B cell (primary cell): ENCODE results near the gene IL10. TPM values are rescaled to one million over a fixed set of nuclear protein-coding genes. Genes with fewer than 3 reads are reported as not detected.

Source experiments
- ATAC-seq: fragments of 200-7000 bp; cut with Tn5 transposase; one replicate; pipeline ENCODE4 v1.10.0; 2021; ENCODE audit warnings: low read depth, mild to moderate bottlenecking, moderate number of reproducible peaks, moderate library complexity
- CTCF ChIA-PET: fragments of 350-600 bp; sonication (Branson Sonifier 250); formaldehyde crosslinking; loops from one replicate; lab custom pipeline; 2021; ENCODE audit warnings: antibody characterized with exemption, inconsistent platforms; lab: Charles Lee
- POLR2A ChIA-PET: fragments of 350-600 bp; sonication (Branson Sonifier 250); formaldehyde crosslinking; loops from one replicate; lab custom pipeline; 2021; ENCODE audit warnings: antibody characterized with exemption; lab: Charles Lee
- DNase-seq: peaks from one replicate; pipeline ENCODE4 v3.0.0; 2013
- H2AFZ ChIP-seq: 2 replicates; pipeline ENCODE4 v1.6.1; 2012; ENCODE audit warnings: mild to moderate bottlenecking, low read depth, low read length; ENCODE audit not compliant: insufficient read depth, poor library complexity, severe bottlenecking
- H3K27ac ChIP-seq, 2 donors: 1 replicate in 1 of 2; 2 replicates in 1 of 2; pipeline ENCODE4 v1.5.1; 2012 to 2013; ENCODE audit warnings: low read length in 2 of 2, mild to moderate bottlenecking in 2 of 2, moderate library complexity in 1 of 2
- H3K27me3 ChIP-seq, 4 experiments: fragments of 200-600 bp in 1 of 4; sonication (generic) in 1 of 4; replicated peaks in 1 of 4; 1 replicate in 2 of 4; 2 replicates in 2 of 4; pipeline versions ENCODE4 v1.6.1 to v1.7.0; 2013 to 2016; ENCODE audit warnings: low read length in 3 of 4, mild to moderate bottlenecking in 2 of 4, mixed read lengths in 1 of 4, moderate library complexity in 1 of 4; ENCODE audit not compliant: insufficient read depth in 4 of 4, control insufficient read depth in 3 of 4; ENCODE audit errors: control extremely low read depth in 1 of 4
- H3K36me3 ChIP-seq, 2 experiments: replicated peaks in 1 of 2; 1 replicate in 1 of 2; 2 replicates in 1 of 2; pipeline versions ENCODE4 v1.6.1 to v1.7.1; 2013; ENCODE audit warnings: low read length in 1 of 2; ENCODE audit not compliant: insufficient read depth in 2 of 2, control insufficient read depth in 1 of 2; ENCODE audit errors: control extremely low read depth in 1 of 2, extremely low read depth in 1 of 2
- H3K4me1 ChIP-seq, 2 donors: fragments of 200-600 bp in 1 of 2; sonication (generic) in 1 of 2; 1 replicate in 1 of 2; 2 replicates in 1 of 2; pipeline versions ENCODE4 v1.5.1 to v1.6.1; 2013 to 2017; ENCODE audit warnings: low read length in 2 of 2; ENCODE audit not compliant: control insufficient read depth in 2 of 2, insufficient read depth in 2 of 2
- H3K4me2 ChIP-seq: replicated peaks from 2 replicates; pipeline ENCODE3; 2012; ENCODE audit warnings: mild to moderate bottlenecking, low read depth, low read length; ENCODE audit not compliant: poor library complexity, severe bottlenecking
- H3K4me3 ChIP-seq, 5 experiments: fragments of 200-600 bp in 1 of 5; sonication (generic) in 1 of 5; 1 replicate in 3 of 5; 2 replicates in 2 of 5; pipeline versions ENCODE4 v1.5.1 to v1.7.0; 2011 to 2016; ENCODE audit warnings: low read length in 4 of 5, mild to moderate bottlenecking in 4 of 5, low read depth in 2 of 5, control low read depth in 1 of 5, moderate library complexity in 1 of 5; ENCODE audit not compliant: insufficient read depth in 1 of 5; ENCODE audit errors: control extremely low read depth in 1 of 5, extremely low read depth in 1 of 5
- H3K79me2 ChIP-seq: fragments of 200-600 bp; sonication (generic); one replicate; pipeline ENCODE4 v1.6.0; 2016; ENCODE audit warnings: low read length; ENCODE audit not compliant: control insufficient read depth, insufficient read depth
- H3K9ac ChIP-seq: fragments of 200-600 bp; sonication (generic); 2 replicates; pipeline ENCODE4 v1.6.1; 2017; ENCODE audit warnings: mild to moderate bottlenecking, low read length, moderate library complexity
- H3K9me3 ChIP-seq, 3 donors: one replicate each; pipeline versions ENCODE4 v1.6.1 to v1.7.1; 2013; ENCODE audit warnings: low read length in 2 of 3; ENCODE audit not compliant: control insufficient read depth in 2 of 3, insufficient read depth in 1 of 3; ENCODE audit errors: control extremely low read depth in 1 of 3
- H4K20me1 ChIP-seq: 2 replicates; pipeline ENCODE4 v1.6.0; 2012; ENCODE audit warnings: mild to moderate bottlenecking, low read length; ENCODE audit not compliant: insufficient read depth, control insufficient read depth, poor library complexity, severe bottlenecking
- H3K27ac Mint-ChIP-seq: one replicate; pipeline ENCODE4 v1.8.0; 2021; ENCODE audit warnings: mixed read lengths
- H3K27me3 Mint-ChIP-seq: one replicate; pipeline ENCODE4 v1.8.0; 2021; ENCODE audit warnings: mixed read lengths
- H3K4me1 Mint-ChIP-seq: one replicate; pipeline ENCODE4 v1.8.0; 2021; ENCODE audit warnings: mixed read lengths
- H3K4me3 Mint-ChIP-seq: one replicate; pipeline ENCODE4 v1.8.0; 2021; ENCODE audit warnings: mixed read lengths
- H3K9me3 Mint-ChIP-seq: one replicate; pipeline ENCODE4 v1.8.0; 2022; ENCODE audit warnings: mixed read lengths; ENCODE audit not compliant: insufficient read depth
- EZH2 ChIP-seq: IDR thresholded peaks from 2 replicates; pipeline ENCODE4 v1.6.1; 2012; ENCODE audit warnings: borderline replicate concordance, low read depth, mild to moderate bottlenecking, moderate library complexity, low read length; ENCODE audit not compliant: insufficient read depth, poor library complexity, severe bottlenecking
- WGBS: methylation state at CpG from one replicate; pipeline ENCODE4 v1.1.5; 2013; ENCODE audit warnings: missing lambda C conversion rate; ENCODE audit not compliant: insufficient coverage; 5-methylcytosine and 5-hydroxymethylcytosine counted together
- intact Hi-C: fragments of 100-400 bp; cut with micrococcal nuclease; formaldehyde crosslinking; loops from one replicate; pipeline ENCODE4 v1.10.0; 2022
- polyA plus RNA-seq: library from polyadenylated mRNA; depleted of rRNA; stranded (reverse); fragments of >200 nt; gene quantifications from 2 replicates; pipeline ENCODE4 v1.2.3, GENCODE V29; 2012
- total RNA-seq, 2 donors: library from RNA; stranded (reverse); fragments of 120-200 nt in 1 of 2; gene quantifications; 1 replicate in 1 of 2; 2 replicates in 1 of 2; pipeline versions ENCODE4 v1.2.3 to v1.2.4, GENCODE V29; 2013 to 2022
- TF ChIP-seq, protein P1 (sequence below): fragments of 200-600 bp; IDR thresholded peaks from one replicate; pipeline ENCODE4 v1.8.0; 2022; ENCODE audit warnings: antibody characterized with exemption, mild to moderate bottlenecking

IL10 gene
- total and polyA plus RNA-seq, 2 donors (not counting 1 experiment from before 2014, with no cell fraction given): 0.37 to 0.69 TPM

DNA sequence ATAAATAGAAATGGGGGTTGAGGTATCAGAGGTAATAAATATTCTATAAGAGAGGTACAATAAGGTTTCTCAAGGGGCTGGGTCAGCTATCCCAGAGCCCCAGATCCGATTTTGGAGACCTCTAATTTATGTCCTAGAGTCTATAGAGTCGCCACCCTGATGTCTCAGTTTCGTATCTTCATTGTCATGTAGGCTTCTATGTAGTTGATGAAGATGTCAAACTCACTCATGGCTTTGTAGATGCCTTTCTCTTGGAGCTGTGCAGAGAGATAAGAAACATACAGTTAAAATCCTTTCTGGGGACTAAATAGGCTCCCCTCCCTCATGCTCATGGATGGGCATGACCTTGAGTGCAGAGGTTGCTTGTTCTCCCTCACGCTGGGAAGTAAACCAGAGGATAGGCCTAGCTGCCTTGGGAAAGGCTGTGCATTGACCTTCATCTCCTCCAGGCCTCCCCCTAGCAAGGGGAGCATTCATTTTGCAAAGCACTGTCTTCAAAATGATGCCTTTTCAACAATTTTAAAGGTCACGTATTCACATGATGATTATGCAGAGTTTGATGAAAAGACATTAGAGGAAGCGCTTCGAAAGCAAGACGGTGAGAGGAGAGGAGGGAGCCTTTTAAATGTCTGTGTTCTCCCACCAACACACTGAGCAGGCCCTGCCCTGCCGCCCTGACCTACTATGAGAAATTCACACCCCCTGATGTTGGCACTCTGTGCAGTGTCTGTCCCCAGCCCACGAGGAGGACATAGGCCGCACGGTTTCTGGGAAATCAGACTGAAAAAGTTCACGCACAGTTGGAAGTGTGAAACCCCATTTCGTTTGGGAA lies 3.6 kb downstream of the IL10 start:
- 71% methylated on average over 9 of the region's 14 CpGs for WGBS
- Mint-ChIP-seq H3K4me3 (peak overlapping the region; percentile 48), H3K27ac (peak overlapping the region; percentile 42), H3K4me1 (peaks cover 73% of the 10 kb centered on the region), H3K9me3 (no peaks in the 10 kb centered on the region), H3K27me3 (no peaks in the 10 kb centered on the region)
- TF ChIP-seq, protein P1, sequence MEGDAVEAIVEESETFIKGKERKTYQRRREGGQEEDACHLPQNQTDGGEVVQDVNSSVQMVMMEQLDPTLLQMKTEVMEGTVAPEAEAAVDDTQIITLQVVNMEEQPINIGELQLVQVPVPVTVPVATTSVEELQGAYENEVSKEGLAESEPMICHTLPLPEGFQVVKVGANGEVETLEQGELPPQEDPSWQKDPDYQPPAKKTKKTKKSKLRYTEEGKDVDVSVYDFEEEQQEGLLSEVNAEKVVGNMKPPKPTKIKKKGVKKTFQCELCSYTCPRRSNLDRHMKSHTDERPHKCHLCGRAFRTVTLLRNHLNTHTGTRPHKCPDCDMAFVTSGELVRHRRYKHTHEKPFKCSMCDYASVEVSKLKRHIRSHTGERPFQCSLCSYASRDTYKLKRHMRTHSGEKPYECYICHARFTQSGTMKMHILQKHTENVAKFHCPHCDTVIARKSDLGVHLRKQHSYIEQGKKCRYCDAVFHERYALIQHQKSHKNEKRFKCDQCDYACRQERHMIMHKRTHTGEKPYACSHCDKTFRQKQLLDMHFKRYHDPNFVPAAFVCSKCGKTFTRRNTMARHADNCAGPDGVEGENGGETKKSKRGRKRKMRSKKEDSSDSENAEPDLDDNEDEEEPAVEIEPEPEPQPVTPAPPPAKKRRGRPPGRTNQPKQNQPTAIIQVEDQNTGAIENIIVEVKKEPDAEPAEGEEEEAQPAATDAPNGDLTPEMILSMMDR: no peak
- Histone ChIP-seq H3K4me1 (peaks cover 59 to 65% of the 10 kb centered on the region in 2 donors), H3K27me3 (no peaks in the 10 kb centered on the region), H3K79me2 (no peaks in the 10 kb centered on the region), H3K9ac (no peak overlapping the region), H3K27ac (no peak overlapping the region), H3K4me2 (peak overlapping the region; percentile 25), H2AFZ (no peak overlapping the region), H4K20me1 (no peaks in the 10 kb centered on the region), H3K4me3 (no peak overlapping the region), H3K36me3 (no peaks in the 10 kb centered on the region), H3K9me3 (peaks cover 0 to 1% (median 0%) of the 10 kb centered on the region in 3 donors)
- ChIA-PET CTCF (interaction anchor here (0.5 to 10.9 kb wide), 14 partner anchors 11 to 214 kb away, joined by 3 to 81 read pairs (median 3); no protein-coding TSS in a partner anchor), POLR2A (interaction anchor here (0.8 to 1.1 kb wide), 2 partner anchors 9 to 27 kb away, joined by 3 read pairs; no protein-coding TSS in a partner anchor)
- ATAC-seq: no peak
- DNase-seq: no peak
- intact Hi-C loops: loop anchor here (5.0 kb wide), 1 partner anchor 39 kb away; no protein-coding TSS in a partner anchor

DNA sequence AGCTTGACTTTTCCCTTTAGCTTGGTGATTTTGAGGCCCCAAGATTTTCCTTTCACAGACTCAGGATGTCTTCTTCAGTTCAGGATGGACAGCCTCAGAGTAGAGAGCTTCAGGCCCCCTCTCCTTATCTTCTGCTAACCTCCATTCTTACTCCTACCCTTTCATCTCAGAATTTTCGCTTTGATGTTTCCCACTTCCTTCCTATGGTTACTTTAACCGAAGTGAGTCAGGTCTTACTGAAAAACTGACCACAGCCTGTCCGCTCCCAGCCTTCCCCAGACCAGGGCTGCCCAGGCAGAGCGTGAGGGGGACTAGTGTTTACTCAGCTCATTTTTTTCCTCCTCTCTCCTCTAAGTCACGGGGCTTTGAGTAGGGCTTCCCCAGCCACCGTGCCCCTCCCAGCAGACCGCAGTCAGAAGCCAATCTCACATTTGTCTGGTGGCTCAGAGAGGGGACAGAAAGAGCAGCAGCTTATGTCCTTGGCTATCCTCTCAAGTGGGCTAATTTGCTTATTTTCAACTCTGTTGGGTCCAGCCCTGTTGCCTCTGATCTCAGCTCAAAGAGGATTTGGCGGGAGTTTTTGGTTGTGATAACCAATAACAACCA lies 5.9 kb downstream of the IL10 start:
- Histone ChIP-seq H2AFZ (no peak overlapping the region), H3K36me3 (no peaks in the 10 kb centered on the region), H3K79me2 (no peaks in the 10 kb centered on the region), H3K4me1 (peaks cover 36 to 41% of the 10 kb centered on the region in 2 donors), H3K4me3 (no peak overlapping the region), H3K9me3 (peaks cover 0 to 2% (median 0%) of the 10 kb centered on the region in 3 donors), H3K27ac (no peak overlapping the region), H3K4me2 (peak overlapping the region; percentile 49), H4K20me1 (no peaks in the 10 kb centered on the region), H3K27me3 (no peaks in the 10 kb centered on the region), H3K9ac (no peak overlapping the region)
- ATAC-seq (peak; percentile 75), DNase-seq (peak; percentile 74)
- 0% methylated on average over 4 of the region's 8 CpGs for WGBS
- intact Hi-C loops: loop anchor here (5.0 kb wide), 1 partner anchor 41 kb away; no protein-coding TSS in a partner anchor
- no peak for TF ChIP-seq EZH2
- TF ChIP-seq, protein P1: no peak
- ChIA-PET POLR2A (interaction anchor here (1.3 kb wide), 1 partner anchor 36 kb away, joined by 4 read pairs; no protein-coding TSS in a partner anchor), CTCF (interaction anchor here (0.6 to 10.9 kb wide), 8 partner anchors 9 to 216 kb away, joined by 4 to 81 read pairs (median 6); no protein-coding TSS in a partner anchor)
- Mint-ChIP-seq H3K27ac (peak overlapping the region; percentile 51), H3K4me3 (peak overlapping the region; percentile 69), H3K27me3 (no peaks in the 10 kb centered on the region), H3K9me3 (no peaks in the 10 kb centered on the region), H3K4me1 (peaks cover 51% of the 10 kb centered on the region)
